Right hindlimb (tissue), 1 donor: Measurements from ENCODE around the gene CDC34.

Experiments
- DNase-seq: peaks from one replicate; pipeline ENCODE4 v3.0.0-alpha.2; 2018

CDC34 gene

GRCh38 chr19:543910-544608 is 12.5 kb downstream of the CDC34 start, which contains the start of gene GZMM:
Gene GZMM (plus strand): TSS chr19:544053. CDS start chr19:544072, 19 bp downstream.
- DNase-seq, result no peak

GRCh38 chr19:547117-547516 is 15.6 kb downstream of the CDC34 start:
- DNase-seq, result no peak

- DNase-seq, result peak; percentile 21
Observed at GRCh38 chr19:547836-548720, 16.5 kb downstream of the CDC34 start.

GRCh38 chr19:548886-549830 is 17.6 kb downstream of the CDC34 start:
- DNase-seq, result peak; percentile 16

- no peak for DNase-seq
Observed at GRCh38 chr19:554817-555216, 23.3 kb downstream of the CDC34 start.

- DNase-seq, result no peak
Observed at GRCh38 chr19:555474-555808, 23.9 kb downstream of the CDC34 start.

- DNase-seq, result peak; percentile 10
Observed at GRCh38 chr19:556611-557382, 25.2 kb downstream of the CDC34 start.

- peak; percentile 45 for DNase-seq
Observed at GRCh38 chr19:558770-559439, 27.3 kb downstream of the CDC34 start.

- DNase-seq, result no peak
Observed at GRCh38 chr19:560121-560520, 28.6 kb downstream of the CDC34 start.

- peak; percentile 24 for DNase-seq
Observed at GRCh38 chr19:566403-566802, 34.8 kb downstream of the CDC34 start.

- peak; percentile 12 for DNase-seq
Observed at GRCh38 chr19:566844-567243, 35.3 kb downstream of the CDC34 start.

GRCh38 chr19:567296-567900 is 35.8 kb downstream of the CDC34 start:
- peak; percentile 8 for DNase-seq

GRCh38 chr19:570251-570686 is 38.7 kb downstream of the CDC34 start:
- peak; percentile 24 for DNase-seq

- peak; percentile 13 for DNase-seq
Observed at GRCh38 chr19:570937-571565, 39.5 kb downstream of the CDC34 start.

GRCh38 chr19:571566-571974 is 40.0 kb downstream of the CDC34 start:
- DNase-seq, result no peak

GRCh38 chr19:572140-572742 is 40.7 kb downstream of the CDC34 start, which contains the start of gene BSG:
Gene BSG (plus strand): TSS chr19:572596. CDS start chr19:572635, 39 bp downstream.
- DNase-seq, result peak; percentile 98

GRCh38 chr19:572743-573518 is 41.4 kb downstream of the CDC34 start:
- DNase-seq, result peak; percentile 69

- peak; percentile 22 for DNase-seq
Observed at GRCh38 chr19:573519-573825, 41.9 kb downstream of the CDC34 start.
